SJSA1 (cell line): Measurements from ENCODE around the gene PJA1. TPM values are rescaled to one million over a fixed set of nuclear protein-coding genes. Genes with fewer than 3 reads are reported as not detected.

Experiments
- DNase-seq, 2 experiments: peaks; one replicate each; pipeline ENCODE4 v3.0.0-alpha.2; 2015 to 2020; ENCODE audit warnings: low spot score in 2 of 2, low read depth in 1 of 2
- H3K27ac ChIP-seq: fragments of 250-450 bp; sonication (Bioruptor Pico); 2 replicates; pipeline ENCODE4 v1.5.1; 2020; ENCODE audit warnings: mild to moderate bottlenecking, moderate library complexity
- H3K27me3 ChIP-seq: fragments of 250-450 bp; sonication (Bioruptor Pico); replicated peaks from 2 replicates; pipeline ENCODE4 v1.5.1; 2020; ENCODE audit warnings: mild to moderate bottlenecking, moderate library complexity
- H3K36me3 ChIP-seq: fragments of 250-450 bp; sonication (Bioruptor Pico); 2 replicates; pipeline ENCODE4 v1.5.1; 2020; ENCODE audit warnings: mild to moderate bottlenecking
- H3K4me1 ChIP-seq: fragments of 250-450 bp; sonication (Bioruptor Pico); replicated peaks from 2 replicates; pipeline ENCODE4 v1.6.1; 2021; ENCODE audit warnings: mild to moderate bottlenecking
- H3K4me3 ChIP-seq: fragments of 250-450 bp; sonication (Bioruptor Pico); 2 replicates; pipeline ENCODE4 v1.5.1; 2020; ENCODE audit warnings: mild to moderate bottlenecking
- H3K9me3 ChIP-seq: fragments of 250-450 bp; sonication (Bioruptor Pico); replicated peaks from 2 replicates; pipeline ENCODE4 v1.5.1; 2020; ENCODE audit warnings: mild to moderate bottlenecking
- total RNA-seq: library from RNA; depleted of rRNA; stranded (reverse); fragments of >200 nt; shearing (Covaris generic); gene quantifications from 2 replicates; pipeline ENCODE4 v1.2.3, GENCODE V29; 2014

PJA1 gene
- total RNA-seq, 1 experiment from 2014 or later, result 30.2 TPM

- Histone ChIP-seq H3K36me3 (no peaks in the 10 kb centered on the region), H3K4me1 (no peaks in the 10 kb centered on the region), H3K27me3 (no peaks in the 10 kb centered on the region), H3K27ac (no peak overlapping the region), H3K9me3 (no peaks in the 10 kb centered on the region), H3K4me3 (no peak overlapping the region)
- no peak for DNase-seq
These were observed 19.9 kb upstream of the PJA1 start for GRCh38 chrX:69185141-69185540.

- H3K27me3 ChIP-seq, result no peaks in the 10 kb centered on the region
- no peaks in the 10 kb centered on the region for H3K4me1 ChIP-seq
- no peak for DNase-seq
- no peaks in the 10 kb centered on the region for H3K36me3 ChIP-seq
- no peaks in the 10 kb centered on the region for H3K9me3 ChIP-seq
- no peak overlapping the region for H3K4me3 ChIP-seq
- no peak overlapping the region for H3K27ac ChIP-seq
These were observed 17.6 kb upstream of the PJA1 start for GRCh38 chrX:69182818-69183380.

- H3K4me1 ChIP-seq, result no peaks in the 10 kb centered on the region
- H3K9me3 ChIP-seq, result no peaks in the 10 kb centered on the region
- H3K27me3 ChIP-seq, result no peaks in the 10 kb centered on the region
- no peak overlapping the region for H3K27ac ChIP-seq
- no peak overlapping the region for H3K4me3 ChIP-seq
- H3K36me3 ChIP-seq, result no peaks in the 10 kb centered on the region
- no peak for DNase-seq
These were observed 14.2 kb upstream of the PJA1 start for GRCh38 chrX:69179380-69179911.

GRCh38 chrX:69178592-69178991 lies 13.3 kb upstream of the PJA1 start:
- Histone ChIP-seq H3K4me1 (no peaks in the 10 kb centered on the region), H3K27me3 (no peaks in the 10 kb centered on the region), H3K4me3 (no peak overlapping the region), H3K36me3 (no peaks in the 10 kb centered on the region), H3K27ac (no peak overlapping the region), H3K9me3 (no peaks in the 10 kb centered on the region)
- no peak for DNase-seq

GRCh38 chrX:69177511-69178162 lies 12.4 kb upstream of the PJA1 start:
- no peak for DNase-seq
- H3K27ac ChIP-seq, result no peak overlapping the region
- H3K27me3 ChIP-seq, result no peaks in the 10 kb centered on the region
- no peak overlapping the region for H3K4me3 ChIP-seq
- no peaks in the 10 kb centered on the region for H3K36me3 ChIP-seq
- H3K4me1 ChIP-seq, result no peaks in the 10 kb centered on the region
- no peaks in the 10 kb centered on the region for H3K9me3 ChIP-seq

GRCh38 chrX:69176053-69176452 lies 10.8 kb upstream of the PJA1 start:
- DNase-seq, result no peak
- H3K4me1 ChIP-seq, result no peaks in the 10 kb centered on the region
- no peaks in the 10 kb centered on the region for H3K27me3 ChIP-seq
- no peak overlapping the region for H3K4me3 ChIP-seq
- H3K27ac ChIP-seq, result no peak overlapping the region
- H3K36me3 ChIP-seq, result no peaks in the 10 kb centered on the region
- no peaks in the 10 kb centered on the region for H3K9me3 ChIP-seq

GRCh38 chrX:69173906-69174305 lies 8.7 kb upstream of the PJA1 start:
- DNase-seq, result no peak
- no peaks in the 10 kb centered on the region for H3K4me1 ChIP-seq
- no peaks in the 10 kb centered on the region for H3K27me3 ChIP-seq
- no peak overlapping the region for H3K4me3 ChIP-seq
- no peaks in the 10 kb centered on the region for H3K36me3 ChIP-seq
- H3K27ac ChIP-seq, result no peak overlapping the region
- no peaks in the 10 kb centered on the region for H3K9me3 ChIP-seq

GRCh38 chrX:69172937-69173336 lies 7.7 kb upstream of the PJA1 start:
- Histone ChIP-seq H3K4me3 (no peak overlapping the region), H3K4me1 (no peaks in the 10 kb centered on the region), H3K27me3 (no peaks in the 10 kb centered on the region), H3K27ac (no peak overlapping the region), H3K36me3 (no peaks in the 10 kb centered on the region), H3K9me3 (no peaks in the 10 kb centered on the region)
- no peak for DNase-seq

GRCh38 chrX:69170319-69170718 lies 5.1 kb upstream of the PJA1 start:
- Histone ChIP-seq H3K4me1 (no peaks in the 10 kb centered on the region), H3K9me3 (no peaks in the 10 kb centered on the region), H3K27ac (no peak overlapping the region), H3K27me3 (no peaks in the 10 kb centered on the region), H3K36me3 (no peaks in the 10 kb centered on the region), H3K4me3 (no peak overlapping the region)
- DNase-seq, result no peak

GRCh38 chrX:69163936-69164741 lies 1.1 kb downstream of the PJA1 start:
- H3K4me3 ChIP-seq, result peak overlapping the region; percentile 70
- peak; percentile 5 to 46 for DNase-seq
- H3K36me3 ChIP-seq, result peaks cover 11% of the 10 kb centered on the region; the same call in 1 of the 2 replicates
- no peak overlapping the region for H3K27ac ChIP-seq
- H3K4me1 ChIP-seq, result no peaks in the 10 kb centered on the region
- H3K9me3 ChIP-seq, result no peaks in the 10 kb centered on the region
- no peaks in the 10 kb centered on the region for H3K27me3 ChIP-seq

- no peak overlapping the region for H3K27ac ChIP-seq
These were observed 2.8 kb downstream of the PJA1 start for GRCh38 chrX:69162361-69162865.

GRCh38 chrX:69161786-69162349 lies 3.4 kb downstream of the PJA1 start:
- no peak for DNase-seq
- H3K4me3 ChIP-seq, result no peak overlapping the region
- H3K27ac ChIP-seq, result no peak overlapping the region
- H3K36me3 ChIP-seq, result peaks cover 11% of the 10 kb centered on the region; the same call in 1 of the 2 replicates
- H3K4me1 ChIP-seq, result no peaks in the 10 kb centered on the region
- no peaks in the 10 kb centered on the region for H3K9me3 ChIP-seq
- H3K27me3 ChIP-seq, result no peaks in the 10 kb centered on the region

More at GRCh38 chrX:69162361-69162865, 2.8 kb downstream of the PJA1 start:
- DNase-seq, result no peak
- H3K36me3 ChIP-seq, result peaks cover 11% of the 10 kb centered on the region; the same call in 1 of the 2 replicates
- no peak overlapping the region for H3K4me3 ChIP-seq
- no peaks in the 10 kb centered on the region for H3K4me1 ChIP-seq
- no peaks in the 10 kb centered on the region for H3K9me3 ChIP-seq
- no peaks in the 10 kb centered on the region for H3K27me3 ChIP-seq

GRCh38 chrX:69161371-69161770 lies 3.9 kb downstream of the PJA1 start:
- Histone ChIP-seq H3K27me3 (no peaks in the 10 kb centered on the region), H3K4me1 (no peaks in the 10 kb centered on the region), H3K9me3 (no peaks in the 10 kb centered on the region), H3K4me3 (no peak overlapping the region), H3K27ac (no peak overlapping the region), H3K36me3 (peaks cover 11% of the 10 kb centered on the region; the same call in 1 of the 2 replicates)
- no peak for DNase-seq
